HK-2 (cell line): ENCODE data around the gene ANTXR1.

Experiments
- DNase-seq: peaks from one replicate; pipeline ENCODE4 v3.0.0-alpha.2; 2018; ENCODE audit not compliant: unreplicated experiment

Gene ANTXR1

DNA sequence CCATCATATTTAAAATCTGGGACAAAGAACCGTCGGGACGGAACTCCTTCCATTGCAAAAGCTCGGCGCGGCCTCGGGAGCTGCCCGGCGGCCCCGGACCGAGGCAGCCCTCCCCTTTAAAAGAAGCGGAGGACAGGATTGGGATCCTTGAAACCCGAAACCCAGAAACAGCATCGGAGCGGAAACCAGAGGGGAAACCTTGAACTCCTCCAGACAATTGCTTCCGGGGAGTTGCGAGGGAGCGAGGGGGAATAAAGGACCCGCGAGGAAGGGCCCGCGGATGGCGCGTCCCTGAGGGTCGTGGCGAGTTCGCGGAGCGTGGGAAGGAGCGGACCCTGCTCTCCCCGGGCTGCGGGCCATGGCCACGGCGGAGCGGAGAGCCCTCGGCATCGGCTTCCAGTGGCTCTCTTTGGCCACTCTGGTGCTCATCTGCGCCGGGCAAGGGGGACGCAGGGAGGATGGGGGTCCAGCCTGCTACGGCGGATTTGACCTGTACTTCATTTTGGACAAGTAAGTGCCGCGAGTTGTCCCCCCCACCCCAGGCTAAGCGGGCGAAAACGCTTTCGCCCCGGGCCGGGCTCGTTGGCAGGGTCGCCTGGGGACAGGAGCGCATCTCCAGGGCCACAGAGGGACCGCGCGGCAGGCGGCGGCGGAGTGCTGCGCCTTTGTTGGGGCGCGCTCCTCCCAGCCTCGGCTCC, at the start of gene ANTXR1:
ANTXR1 (plus strand) TSS at position 38 of the 698 bp plus-strand sequence; CDS start at position 359, 321 bp downstream.
- DNase-seq = peak; percentile 56

DNA sequence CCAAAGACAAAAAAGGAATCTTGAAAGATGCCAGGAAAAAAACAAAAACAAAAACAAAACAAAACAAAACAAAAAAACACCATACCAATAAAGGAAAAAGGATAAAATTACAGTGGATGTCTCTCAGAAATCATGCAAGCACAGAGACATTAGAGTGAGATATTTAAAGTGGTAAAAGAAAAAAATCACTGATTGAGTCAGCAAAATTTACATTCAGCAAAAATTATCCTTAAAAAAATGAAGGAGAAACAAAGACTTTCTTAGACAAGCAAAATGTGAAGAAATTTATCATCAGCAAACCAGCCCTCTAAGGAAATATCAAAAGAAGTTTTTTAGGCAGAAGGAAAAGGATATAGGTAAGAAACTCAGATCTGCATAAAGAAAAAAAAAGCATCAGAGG, 48.7 kb upstream of the ANTXR1 start:
- no peak for DNase-seq

GRCh38 chr2:68968221-68968620, 44.8 kb upstream of the ANTXR1 start:
- no peak for DNase-seq

GRCh38 chr2:68969736-68970490, 43.1 kb upstream of the ANTXR1 start:
- no peak for DNase-seq

DNA sequence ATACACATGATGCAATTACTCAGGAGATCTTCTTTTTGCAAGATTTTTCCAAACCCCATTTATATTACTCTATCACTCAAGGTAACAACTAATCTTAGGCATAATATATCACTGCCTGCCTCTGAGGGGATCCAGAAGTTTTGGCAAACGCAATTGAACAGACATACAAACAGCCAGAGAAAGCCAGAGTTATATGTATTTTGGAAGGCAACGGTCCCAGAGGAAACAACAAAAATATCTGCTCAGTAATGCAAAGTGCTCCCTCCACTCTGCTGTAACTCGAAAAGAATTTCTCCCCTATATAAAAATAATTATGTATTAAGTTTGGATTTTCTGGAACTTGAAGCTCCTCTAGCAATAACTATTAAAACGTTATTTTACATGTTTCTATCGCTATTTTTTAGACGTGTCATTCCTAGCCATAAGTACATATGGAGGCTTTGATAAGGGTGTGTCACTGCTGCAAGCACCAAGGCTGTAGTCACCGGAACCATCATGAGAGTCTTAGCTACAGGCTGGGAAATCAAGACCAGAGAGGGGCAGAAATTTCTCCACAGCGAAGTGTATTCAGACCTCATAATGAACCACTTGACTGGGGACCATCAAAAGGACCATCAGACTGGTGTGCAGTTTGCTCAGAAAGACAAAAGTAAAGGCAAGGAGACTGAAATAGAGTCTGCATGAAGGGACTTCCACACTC, 42.3 kb upstream of the ANTXR1 start:
- no peak for DNase-seq

DNA sequence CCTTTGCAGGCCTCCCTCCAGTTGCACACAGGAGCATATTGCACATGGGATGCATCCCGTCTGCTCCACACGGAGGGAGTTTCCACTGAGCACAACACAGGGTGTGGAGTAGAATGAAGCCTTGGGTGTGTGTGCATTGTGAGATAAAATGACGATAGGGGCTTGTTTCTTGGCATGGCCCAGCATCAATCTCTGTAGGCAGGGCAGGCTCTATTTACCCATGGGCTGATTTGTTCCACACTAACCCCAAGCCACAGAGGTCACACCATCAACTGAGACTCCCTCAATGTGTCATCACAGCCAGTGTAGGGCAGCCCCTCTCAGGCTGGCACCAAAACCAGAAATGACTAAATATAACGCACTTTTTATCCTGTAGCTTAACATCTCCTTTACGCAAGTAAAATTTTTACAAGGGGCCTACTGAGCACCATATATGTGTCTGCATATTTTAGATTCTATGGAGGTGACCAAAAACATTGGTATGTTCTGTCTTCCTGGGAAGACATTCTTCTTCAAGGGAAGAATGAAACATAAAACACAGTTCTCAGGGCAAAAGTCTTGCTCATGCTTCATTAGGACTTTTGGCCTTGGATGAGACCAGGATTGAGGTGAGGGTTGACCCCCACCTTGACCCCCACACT, 41.3 kb upstream of the ANTXR1 start:
- DNase-seq = peak; percentile 83

GRCh38 chr2:68974251-68974650, 38.7 kb upstream of the ANTXR1 start, which contains the start of gene GKN1:
Gene GKN1 (plus strand): TSS chr2:68974636. CDS start chr2:68974678, 42 bp downstream.
- DNase-seq = no peak

- no peak for DNase-seq
Measured at GRCh38 chr2:68974946-68975665, 37.9 kb upstream of the ANTXR1 start.

DNA sequence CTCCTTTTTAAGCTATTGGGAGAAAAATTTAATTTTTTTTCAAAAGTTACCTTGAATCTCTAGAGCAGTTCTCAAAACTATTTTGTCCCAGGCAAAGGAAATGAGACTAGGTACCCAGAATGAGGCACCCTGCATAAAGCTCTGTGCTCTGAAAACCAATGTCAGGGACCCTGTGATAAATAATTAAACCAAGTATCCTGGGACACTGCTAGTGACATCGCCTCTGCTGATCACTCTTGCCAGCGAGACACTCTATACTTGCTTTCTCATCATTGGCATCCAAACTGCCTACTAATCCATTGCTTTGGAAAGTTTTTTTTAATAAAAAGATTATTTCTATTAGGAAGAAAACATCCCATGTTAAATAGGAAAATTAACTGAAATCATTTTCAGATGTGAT, 37.1 kb upstream of the ANTXR1 start:
- DNase-seq = no peak

DNA sequence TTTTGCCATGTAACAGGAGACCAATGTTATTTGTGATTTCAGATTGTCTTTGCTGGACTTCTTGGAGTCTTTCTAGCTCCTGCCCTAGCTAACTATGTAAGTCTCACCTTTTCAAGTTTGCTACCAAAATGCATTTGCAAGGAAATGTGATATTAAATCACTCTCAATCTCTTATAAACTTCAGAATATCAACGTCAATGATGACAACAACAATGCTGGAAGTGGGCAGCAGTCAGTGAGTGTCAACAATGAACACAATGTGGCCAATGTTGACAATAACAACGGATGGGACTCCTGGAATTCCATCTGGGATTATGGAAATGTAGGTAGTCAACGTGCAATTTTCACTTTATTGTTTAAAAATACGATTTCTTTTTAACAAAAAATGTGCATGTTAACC, 35.5 kb upstream of the ANTXR1 start:
- DNase-seq = no peak

- no peak for DNase-seq
Measured at GRCh38 chr2:68978098-68978497, 34.9 kb upstream of the ANTXR1 start.

- DNase-seq = no peak
Measured at GRCh38 chr2:68980956-68981355, 32.0 kb upstream of the ANTXR1 start.

DNA sequence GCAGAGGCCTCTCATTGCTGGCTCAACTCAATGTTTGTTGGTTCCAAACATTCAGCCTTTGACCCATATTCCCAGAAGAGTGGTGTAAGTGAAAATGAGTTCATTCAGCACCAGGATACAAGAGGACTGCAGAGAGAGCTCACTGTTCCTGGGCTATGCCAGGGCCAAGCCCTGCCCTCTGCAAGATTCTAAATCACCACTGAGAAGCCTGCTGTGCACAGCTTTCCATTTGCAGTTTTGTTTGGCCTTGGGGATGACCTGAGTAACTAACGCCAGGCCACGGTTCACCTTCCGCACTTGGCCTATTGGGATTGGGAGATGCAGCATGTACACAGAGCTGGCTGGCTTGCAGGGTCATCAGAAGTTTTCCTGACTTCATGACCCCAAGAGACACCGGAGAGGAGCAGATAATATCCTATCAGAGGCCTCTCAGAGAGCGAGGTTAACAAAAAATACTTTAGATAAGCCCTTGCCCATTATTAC, 25.9 kb upstream of the ANTXR1 start:
- no peak for DNase-seq

DNA sequence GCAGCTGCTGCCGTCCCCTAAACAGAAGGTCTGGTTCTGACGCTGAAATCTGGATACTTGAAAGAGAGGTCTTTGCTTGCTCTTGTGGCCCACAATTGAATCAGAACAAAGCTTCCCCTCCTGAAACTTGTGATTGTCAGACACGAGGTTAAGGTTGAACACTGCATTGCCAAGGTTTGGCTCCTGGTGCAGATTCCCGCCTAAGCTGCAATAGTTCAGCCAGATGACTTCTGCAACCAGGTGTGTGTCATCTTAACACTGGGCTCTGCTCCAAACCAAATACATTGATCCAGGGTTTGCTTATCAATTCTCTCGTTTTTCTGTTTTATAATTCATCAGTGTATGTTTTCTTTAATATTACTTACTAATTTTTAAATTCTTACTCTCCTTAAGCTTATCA, 23.9 kb upstream of the ANTXR1 start:
- DNase-seq = no peak

DNA sequence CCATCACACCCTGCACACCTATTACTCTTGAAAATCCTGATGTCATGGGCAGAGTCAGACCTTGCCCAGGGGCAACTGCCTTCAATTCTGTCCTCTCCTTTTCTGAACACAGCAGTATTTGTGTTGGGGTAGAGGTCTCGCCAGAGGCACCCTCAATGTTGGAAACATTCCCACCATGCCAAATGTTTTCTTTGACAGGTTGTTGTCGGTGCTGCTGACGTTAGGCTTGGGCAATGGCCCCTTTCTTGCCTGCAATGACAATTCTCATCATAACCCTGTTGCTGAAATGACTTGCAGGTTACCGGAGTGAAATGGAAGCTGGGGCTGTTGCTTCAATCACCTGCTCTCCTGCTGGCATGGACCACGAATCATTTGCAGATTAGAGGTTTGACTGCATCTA, 20.6 kb upstream of the ANTXR1 start:
- no peak for DNase-seq

DNA sequence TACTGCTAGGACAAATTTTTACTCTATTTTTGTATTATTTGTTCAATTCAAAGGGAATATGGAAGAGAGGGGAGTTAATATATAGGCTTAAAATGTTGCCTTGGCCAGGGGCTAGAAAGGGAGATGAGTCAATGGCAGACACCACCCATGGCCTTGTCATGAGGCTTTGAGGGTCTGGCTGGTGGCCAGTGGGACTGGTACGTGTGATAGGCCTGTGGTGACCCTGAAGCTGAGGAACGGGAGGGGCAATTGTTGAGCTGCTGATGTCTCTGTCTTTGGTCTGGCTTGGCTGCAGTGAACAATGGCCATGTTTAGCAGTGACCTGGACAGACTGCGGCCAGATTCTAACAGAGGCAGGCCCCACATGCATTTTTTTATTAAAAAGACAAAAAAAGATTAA, 20.0 kb upstream of the ANTXR1 start:
- no peak for DNase-seq

- DNase-seq = no peak
Measured at GRCh38 chr2:68993660-68994059, 19.3 kb upstream of the ANTXR1 start.

DNA sequence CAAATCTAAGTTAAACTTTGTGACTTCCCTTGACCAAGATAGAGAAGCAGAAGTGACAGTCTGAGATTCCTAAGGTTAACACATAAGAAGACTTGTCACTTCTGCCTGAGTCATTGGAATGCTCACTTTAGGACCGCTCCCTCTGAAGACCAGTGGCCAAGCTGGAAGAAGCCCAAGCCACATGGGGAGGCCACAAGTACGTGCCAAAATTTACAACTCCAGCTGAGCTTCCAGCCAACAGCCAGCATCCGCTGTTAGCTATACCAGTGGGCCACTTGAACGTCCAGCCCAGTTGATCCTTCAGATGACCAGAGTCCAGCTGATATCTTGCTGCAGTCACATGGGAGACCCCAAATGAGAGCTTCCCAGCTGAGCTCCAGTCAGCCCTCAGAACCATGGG, 18.1 kb upstream of the ANTXR1 start:
- DNase-seq = no peak

- no peak for DNase-seq
Measured at GRCh38 chr2:68995916-68996315, 17.1 kb upstream of the ANTXR1 start.

GRCh38 chr2:68997401-68997800, 15.6 kb upstream of the ANTXR1 start:
- DNase-seq = no peak

DNA sequence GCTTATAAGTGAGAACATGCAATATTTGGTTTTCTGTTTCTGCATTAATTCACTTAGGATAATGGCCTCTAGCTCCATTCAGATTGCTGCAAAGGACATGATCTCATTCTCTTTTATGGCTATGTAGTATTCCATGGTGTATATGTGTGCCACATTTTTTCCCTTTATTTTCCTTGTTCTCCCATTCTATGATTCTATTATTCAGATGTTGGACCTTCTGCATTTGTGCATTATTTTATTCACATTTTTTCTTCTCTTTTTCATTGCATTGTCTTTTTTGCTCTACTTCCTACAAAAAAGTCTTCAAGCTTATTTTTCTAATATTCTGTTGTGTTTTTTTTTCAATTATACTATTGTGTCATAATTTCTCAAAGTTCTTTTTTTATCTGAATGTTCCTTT, 11.1 kb upstream of the ANTXR1 start:
- no peak for DNase-seq
